HL-60 (cell line): ENCODE measurements around the gene CXCL9.
A peak's percentile ranks its signal among the peaks of the same experiment; 100 is the strongest.

ENCODE experiments used
- DNase-seq, 2 experiments: peaks; one replicate each; pipeline ENCODE4 v3.0.0-alpha.2; 2010 to 2020; ENCODE audit warnings: low read depth in 1 of 2, low spot score in 1 of 2
- H3K27ac ChIP-seq: fragments of 250-450 bp; sonication (Bioruptor Pico); replicated peaks from 2 replicates; pipeline ENCODE4 v1.5.1; 2020; ENCODE audit warnings: mild to moderate bottlenecking, moderate library complexity
- H3K27me3 ChIP-seq: fragments of 250-450 bp; sonication (Bioruptor Pico); 2 replicates; pipeline ENCODE4 v1.5.1; 2021; ENCODE audit warnings: mild to moderate bottlenecking, moderate library complexity; ENCODE audit not compliant: insufficient read depth, poor library complexity, severe bottlenecking
- H3K4me3 ChIP-seq: replicated peaks from 2 replicates; pipeline ENCODE4 v1.5.1; 2011; ENCODE audit warnings: mild to moderate bottlenecking, control low read depth, low read length; ENCODE audit not compliant: insufficient read depth
- CTCF ChIP-seq: IDR thresholded peaks from one replicate; pipeline ENCODE4 v1.5.1; 2011; ENCODE audit warnings: low read length, control low read depth, inconsistent platforms; ENCODE audit not compliant: insufficient read depth
- GABPA ChIP-seq: IDR thresholded peaks from 2 replicates; pipeline ENCODE4 v1.6.1; 2012; ENCODE audit warnings: low read depth
- POLR2AphosphoS5 ChIP-seq: IDR thresholded peaks from 2 replicates; pipeline ENCODE4 v1.6.1; 2012; ENCODE audit warnings: low read depth
- SPI1 ChIP-seq: IDR thresholded peaks from 2 replicates; pipeline ENCODE4 v1.6.1; 2012; ENCODE audit warnings: low read depth, mild to moderate bottlenecking, borderline replicate concordance
- TF ChIP-seq, protein P1 (sequence below): IDR thresholded peaks from 2 replicates; pipeline ENCODE4 v1.6.1; 2012; ENCODE audit warnings: low read depth; ENCODE audit not compliant: insufficient replicate concordance

The CXCL9 gene

DNA sequence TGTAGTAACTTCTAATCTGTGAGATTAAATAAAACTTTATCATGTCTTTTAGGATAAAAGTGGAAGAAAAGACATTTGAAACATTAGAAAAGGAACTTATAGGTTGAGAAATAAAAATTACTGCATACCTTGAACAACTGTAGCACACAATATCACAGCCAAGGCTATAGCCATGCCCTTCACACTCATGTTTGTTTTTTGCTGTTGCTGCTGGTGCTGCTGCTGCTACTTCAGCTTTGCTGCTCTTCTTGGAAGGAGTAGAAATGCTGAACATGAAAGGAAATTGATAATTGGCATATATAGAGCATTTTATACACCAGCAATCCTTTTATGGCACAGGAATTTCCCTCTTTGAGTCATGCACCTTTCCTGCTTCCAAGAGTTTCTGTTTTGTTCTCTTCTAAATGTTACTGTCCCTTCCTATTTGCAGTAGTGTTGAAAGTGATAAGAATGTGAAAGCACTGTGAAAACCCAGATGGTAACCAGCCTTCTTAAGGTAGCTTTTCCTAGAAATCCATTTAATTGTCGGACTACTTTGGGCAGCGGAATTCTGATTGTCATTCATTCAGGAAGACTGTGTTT is 28.6 kb upstream of the CXCL9 start, which contains the start of gene CXCL11:
Gene CXCL11 (minus strand): TSS at position 272 of the 582 bp plus-strand sequence. CDS start 83 bp downstream, at position 189.
- no peak within 1 kb of the TSS for H3K4me3 ChIP-seq
- TF ChIP-seq SPI1 (no peak), GABPA (no peak), POLR2AphosphoS5 (no peak), CTCF (no peak)
- TF ChIP-seq, protein P1, sequence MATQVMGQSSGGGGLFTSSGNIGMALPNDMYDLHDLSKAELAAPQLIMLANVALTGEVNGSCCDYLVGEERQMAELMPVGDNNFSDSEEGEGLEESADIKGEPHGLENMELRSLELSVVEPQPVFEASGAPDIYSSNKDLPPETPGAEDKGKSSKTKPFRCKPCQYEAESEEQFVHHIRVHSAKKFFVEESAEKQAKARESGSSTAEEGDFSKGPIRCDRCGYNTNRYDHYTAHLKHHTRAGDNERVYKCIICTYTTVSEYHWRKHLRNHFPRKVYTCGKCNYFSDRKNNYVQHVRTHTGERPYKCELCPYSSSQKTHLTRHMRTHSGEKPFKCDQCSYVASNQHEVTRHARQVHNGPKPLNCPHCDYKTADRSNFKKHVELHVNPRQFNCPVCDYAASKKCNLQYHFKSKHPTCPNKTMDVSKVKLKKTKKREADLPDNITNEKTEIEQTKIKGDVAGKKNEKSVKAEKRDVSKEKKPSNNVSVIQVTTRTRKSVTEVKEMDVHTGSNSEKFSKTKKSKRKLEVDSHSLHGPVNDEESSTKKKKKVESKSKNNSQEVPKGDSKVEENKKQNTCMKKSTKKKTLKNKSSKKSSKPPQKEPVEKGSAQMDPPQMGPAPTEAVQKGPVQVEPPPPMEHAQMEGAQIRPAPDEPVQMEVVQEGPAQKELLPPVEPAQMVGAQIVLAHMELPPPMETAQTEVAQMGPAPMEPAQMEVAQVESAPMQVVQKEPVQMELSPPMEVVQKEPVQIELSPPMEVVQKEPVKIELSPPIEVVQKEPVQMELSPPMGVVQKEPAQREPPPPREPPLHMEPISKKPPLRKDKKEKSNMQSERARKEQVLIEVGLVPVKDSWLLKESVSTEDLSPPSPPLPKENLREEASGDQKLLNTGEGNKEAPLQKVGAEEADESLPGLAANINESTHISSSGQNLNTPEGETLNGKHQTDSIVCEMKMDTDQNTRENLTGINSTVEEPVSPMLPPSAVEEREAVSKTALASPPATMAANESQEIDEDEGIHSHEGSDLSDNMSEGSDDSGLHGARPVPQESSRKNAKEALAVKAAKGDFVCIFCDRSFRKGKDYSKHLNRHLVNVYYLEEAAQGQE, result no peak
- peak within 1 kb of the TSS; percentile 27 for H3K27ac ChIP-seq
- H3K27me3 ChIP-seq, result no peaks in the 10 kb centered on the region
- no peak for DNase-seq

GRCh38 chr4:76035141-76035540 is 27.8 kb upstream of the CXCL9 start:
- no peak for TF ChIP-seq POLR2AphosphoS5
- no peak for TF ChIP-seq CTCF
- TF ChIP-seq, protein P1, result no peak
- TF ChIP-seq SPI1, result no peak
- TF ChIP-seq GABPA, result no peak
- DNase-seq, result peak; percentile 77 to 84
- Histone ChIP-seq H3K27me3 (no peaks in the 10 kb centered on the region), H3K27ac (peak overlapping the region; percentile 27; the same call in 1 of the 2 replicates), H3K4me3 (no peak overlapping the region)

- no peak overlapping the region for H3K27ac ChIP-seq
- H3K27me3 ChIP-seq, result no peaks in the 10 kb centered on the region
- peak in 1 of 2 experiments; percentile 23 for DNase-seq
- TF ChIP-seq SPI1, result no peak
- H3K4me3 ChIP-seq, result no peak overlapping the region
Observed at GRCh38 chr4:76029300-76029699, 22.0 kb upstream of the CXCL9 start.

DNA sequence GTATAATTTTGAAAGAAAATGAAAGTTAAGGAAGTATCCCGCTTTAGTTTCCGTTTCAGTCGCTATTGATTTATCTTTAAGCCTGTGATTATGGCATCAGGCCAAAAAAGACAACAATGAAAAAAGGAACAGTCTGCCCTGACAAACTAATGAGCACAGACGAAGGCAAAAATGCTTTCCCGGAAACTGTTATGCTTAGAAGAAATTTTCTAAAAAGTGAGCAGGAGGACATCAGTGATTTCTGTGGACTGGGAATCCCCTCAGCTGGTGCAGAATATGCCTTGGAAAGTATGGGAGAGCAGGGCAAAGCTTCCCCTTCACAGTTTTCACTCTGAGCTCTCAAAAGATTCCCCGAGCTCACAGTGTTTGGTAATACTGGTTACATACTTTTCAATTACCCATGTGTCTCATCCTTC is 21.0 kb upstream of the CXCL9 start:
- no peak for DNase-seq
- Histone ChIP-seq H3K27ac (no peak overlapping the region), H3K27me3 (no peaks in the 10 kb centered on the region), H3K4me3 (no peak overlapping the region)
- TF ChIP-seq SPI1 (no peak), CTCF (no peak), GABPA (no peak)
- TF ChIP-seq, protein P1, result no peak
